GM12878 (cell line): ENCODE measurements around the gene GMPPA. TPM values are rescaled to one million over a fixed set of nuclear protein-coding genes. Genes with fewer than 3 reads are reported as not detected.

ENCODE experiments used
- BCL11A ChIP-seq: IDR thresholded peaks from 2 replicates; pipeline ENCODE4 v1.6.1; 2011; ENCODE audit warnings: low read depth, low read length
- BMI1 ChIP-seq: fragments of 450-650 bp; IDR thresholded peaks from 2 replicates; pipeline ENCODE4 v1.6.1; 2016; ENCODE audit warnings: mild to moderate bottlenecking, moderate library complexity, borderline replicate concordance
- CREM ChIP-seq: IDR thresholded peaks from 2 replicates; pipeline ENCODE4 v1.6.1; 2014; ENCODE audit warnings: antibody characterized with exemption, low read depth
- EP300 ChIP-seq, 2 experiments: fragments of 150-350 bp in 1 of 2; IDR thresholded peaks; 2 replicates each; pipeline ENCODE4 v1.6.1; 2011 to 2012; ENCODE audit warnings: low read depth in 2 of 2, low read length in 2 of 2, borderline replicate concordance in 1 of 2, improper control_type of control experiment in 1 of 2, inconsistent platforms in 1 of 2; ENCODE audit not compliant: control insufficient read depth in 1 of 2
- HSF1 ChIP-seq: fragments of 150-350 bp; IDR thresholded peaks from 2 replicates; pipeline ENCODE4 v1.6.1; 2014; ENCODE audit warnings: mild to moderate bottlenecking, low read depth, low read length
- IKZF2 ChIP-seq, 2 experiments: fragments of 450-650 bp; IDR thresholded peaks; 2 replicates each; pipeline ENCODE4 v1.6.1; 2017; ENCODE audit warnings: mild to moderate bottlenecking in 2 of 2, moderate library complexity in 2 of 2
- MTA3 ChIP-seq: IDR thresholded peaks from 2 replicates; pipeline ENCODE4 v1.6.1; 2012; ENCODE audit warnings: low read length, inconsistent platforms, borderline replicate concordance
- REST ChIP-seq: IDR thresholded peaks from 2 replicates; pipeline ENCODE4 v1.6.1; 2012; ENCODE audit warnings: mild to moderate bottlenecking, low read depth, low read length
- TCF12 ChIP-seq: IDR thresholded peaks from 2 replicates; pipeline ENCODE4 v1.6.1; 2011; ENCODE audit warnings: low read depth, mild to moderate bottlenecking, low read length
- TCF3 ChIP-seq: IDR thresholded peaks from 2 replicates; pipeline ENCODE4 v1.6.1; 2012; ENCODE audit warnings: low read depth, mild to moderate bottlenecking, low read length, borderline replicate concordance; ENCODE audit not compliant: insufficient read depth
- polyA plus RNA-seq, 11 experiments: library from polyadenylated mRNA; depleted of rRNA in 4 of 11; unstranded in 6 of 11; stranded (reverse) in 5 of 11; fragments of >200 nt; fragmentation: Nextera tagmentation in 4 of 11; fragmentation: Illumina TruSeq in 1 of 11; extraction: Ambion mirVana in 4 of 11; extraction: Trizol in 1 of 11; gene quantifications; 1 replicate in 1 of 11; 2 replicates in 10 of 11; pipeline versions ENCODE4 v1.2.1 to v1.2.3, GENCODE V29; 2011 to 2016; ENCODE audit warnings: inconsistent platforms in 2 of 11, missing spikeins in 2 of 11, low read depth in 1 of 11
- total RNA-seq, 4 experiments: library from RNA; depleted of rRNA in 3 of 4; stranded (reverse); fragments of >200 nt in 3 of 4; fragmentation: Illumina TruSeq in 1 of 4; extraction: Trizol in 1 of 4; gene quantifications; 2 replicates each; pipeline versions ENCODE4 v1.2.1 to v1.2.3, GENCODE V29; 2013 to 2021

Gene GMPPA
- total and polyA plus RNA-seq, 10 of the 15 experiments (the other 5 are each of a cell fraction or from before 2014, with no cell fraction given): 1.9 to 83.2 (median 45.0) TPM

GRCh38 chr2:219502618-219503017 lies 3.9 kb downstream of the GMPPA start (continued):
- TF ChIP-seq REST (no peak), EP300 (IDR thresholded peaks at IDR 0.05; ENCODE audit: borderline replicate concordance in 1 of 2, control insufficient read depth in 1 of 2, low read depth in 2 of 2, low read length in 2 of 2) (no peak), CREM (no peak), BCL11A (no peak), BMI1 (no peak), HSF1 (no peak), TCF3 (no peak), TCF12 (no peak), IKZF2 (IDR thresholded peaks at IDR 0.05) (no peak), MTA3 (no peak)
